Mesendoderm (in vitro differentiated cells): ENCODE results near the gene ASB4.

Experiments used
- DNase-seq: peaks from one replicate; pipeline ENCODE4 v3.0.0; 2013
- H2AK5ac ChIP-seq: 2 replicates; pipeline ENCODE4 v1.6.1; 2013; ENCODE audit warnings: low read length, inconsistent platforms
- H2BK120ac ChIP-seq: 2 replicates; pipeline ENCODE4 v1.6.1; 2013; ENCODE audit warnings: low read depth, mild to moderate bottlenecking, low read length, moderate library complexity, mixed read lengths
- H2BK15ac ChIP-seq: replicated peaks from 2 replicates; pipeline ENCODE4 v1.6.1; 2013; ENCODE audit warnings: low read depth, mild to moderate bottlenecking, moderate library complexity
- H2BK5ac ChIP-seq: 2 replicates; pipeline ENCODE4 v1.6.1; 2013; ENCODE audit warnings: low read length, inconsistent platforms
- H3K18ac ChIP-seq: 2 replicates; pipeline ENCODE4 v1.6.1; 2013; ENCODE audit warnings: mild to moderate bottlenecking, low read length, mixed read lengths
- H3K23ac ChIP-seq: one replicate; pipeline ENCODE4 v1.6.1; 2013; ENCODE audit warnings: low read length
- H3K27ac ChIP-seq: 2 replicates; pipeline ENCODE4 v1.5.1; 2013; ENCODE audit warnings: low read depth, mild to moderate bottlenecking, inconsistent platforms, low read length, moderate library complexity
- H3K27me3 ChIP-seq: 2 replicates; pipeline ENCODE4 v1.6.1; 2013; ENCODE audit warnings: low read length, control low read depth, mild to moderate bottlenecking, inconsistent platforms; ENCODE audit not compliant: insufficient read depth, poor library complexity
- H3K36me3 ChIP-seq: 2 replicates; pipeline ENCODE4 v1.6.1; 2013; ENCODE audit warnings: low read length, inconsistent platforms; ENCODE audit not compliant: control insufficient read depth, insufficient read depth
- H3K4ac ChIP-seq: one replicate; pipeline ENCODE4 v1.6.1; 2013; ENCODE audit warnings: low read depth, mild to moderate bottlenecking, low read length, moderate library complexity
- H3K4me1 ChIP-seq: 2 replicates; pipeline ENCODE4 v1.6.1; 2013; ENCODE audit warnings: low read depth, low read length, inconsistent platforms; ENCODE audit not compliant: control insufficient read depth
- H3K4me2 ChIP-seq: 2 replicates; pipeline ENCODE4 v1.6.1; 2013; ENCODE audit warnings: low read length
- H3K4me3 ChIP-seq: 2 replicates; pipeline ENCODE4 v1.5.1; 2013; ENCODE audit warnings: mild to moderate bottlenecking, low read length
- H3K56ac ChIP-seq: one replicate; pipeline ENCODE4 v1.6.1; 2013; ENCODE audit warnings: low read length
- H3K79me1 ChIP-seq: 2 replicates; pipeline ENCODE4 v1.6.1; 2013; ENCODE audit warnings: low read length, inconsistent platforms
- H3K79me2 ChIP-seq: 2 replicates; pipeline ENCODE4 v1.6.1; 2013; ENCODE audit warnings: mild to moderate bottlenecking, low read length; ENCODE audit not compliant: control insufficient read depth, insufficient read depth
- H3K9ac ChIP-seq: 2 replicates; pipeline ENCODE4 v1.6.1; 2013; ENCODE audit warnings: low read length, inconsistent platforms
- H4K5ac ChIP-seq: one replicate; pipeline ENCODE4 v1.6.1; 2013; ENCODE audit warnings: low read length
- H4K8ac ChIP-seq: one replicate; pipeline ENCODE4 v1.6.1; 2013; ENCODE audit warnings: low read depth, mild to moderate bottlenecking, control low read depth, low read length, moderate library complexity
- WGBS: extraction: QIAGEN DNeasy Blood & Tissue Kit; methylation state at CpG from one replicate; pipeline ENCODE4 v1.1.7; 2013; ENCODE audit warnings: low lambda C conversion rate, missing lambda C conversion rate; ENCODE audit not compliant: insufficient coverage; ENCODE audit errors: extremely low coverage; 5-methylcytosine and 5-hydroxymethylcytosine counted together

The ASB4 gene

DNA sequence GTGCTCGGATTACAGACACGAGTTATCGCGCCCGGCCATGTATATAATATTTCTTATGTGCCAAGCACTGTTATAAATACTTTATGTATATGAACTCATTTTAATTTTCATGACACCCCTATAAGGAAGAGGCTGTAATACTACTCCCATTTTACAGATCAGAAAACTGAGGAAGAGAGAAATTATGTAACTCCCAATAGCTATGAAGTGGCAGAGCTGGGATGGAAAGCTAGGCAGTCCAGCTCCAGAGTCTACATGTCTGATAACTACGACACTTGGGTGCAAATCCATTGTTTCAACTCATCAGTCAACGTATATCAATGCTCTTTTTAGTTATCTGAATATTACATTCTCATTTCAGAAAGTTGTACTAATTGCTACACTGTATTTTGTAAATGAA lies 93.6 kb downstream of the ASB4 start:
- no peak overlapping the region for H4K8ac ChIP-seq
- H3K36me3 ChIP-seq = no peaks in the 10 kb centered on the region
- no peaks in the 10 kb centered on the region for H3K4me1 ChIP-seq
- no peak overlapping the region for H4K5ac ChIP-seq
- H3K56ac ChIP-seq = no peak overlapping the region
- no peak for DNase-seq
- H3K18ac ChIP-seq = no peak overlapping the region
- H2BK5ac ChIP-seq = no peak overlapping the region
- H3K27ac ChIP-seq = no peak overlapping the region
- no peak overlapping the region for H2AK5ac ChIP-seq
- H3K23ac ChIP-seq = no peak overlapping the region
- no peaks in the 10 kb centered on the region for H3K27me3 ChIP-seq
- no peak overlapping the region for H3K4me3 ChIP-seq
- H2BK120ac ChIP-seq = no peak overlapping the region
- no CpG with 5 or more reads among the region's 7 CpGs for WGBS
- no peak overlapping the region for H2BK15ac ChIP-seq
- H3K79me1 ChIP-seq = no peaks in the 10 kb centered on the region
- no peaks in the 10 kb centered on the region for H3K79me2 ChIP-seq
- no peak overlapping the region for H3K4ac ChIP-seq
- H3K9ac ChIP-seq = no peak overlapping the region
- H3K4me2 ChIP-seq = no peak overlapping the region

DNA sequence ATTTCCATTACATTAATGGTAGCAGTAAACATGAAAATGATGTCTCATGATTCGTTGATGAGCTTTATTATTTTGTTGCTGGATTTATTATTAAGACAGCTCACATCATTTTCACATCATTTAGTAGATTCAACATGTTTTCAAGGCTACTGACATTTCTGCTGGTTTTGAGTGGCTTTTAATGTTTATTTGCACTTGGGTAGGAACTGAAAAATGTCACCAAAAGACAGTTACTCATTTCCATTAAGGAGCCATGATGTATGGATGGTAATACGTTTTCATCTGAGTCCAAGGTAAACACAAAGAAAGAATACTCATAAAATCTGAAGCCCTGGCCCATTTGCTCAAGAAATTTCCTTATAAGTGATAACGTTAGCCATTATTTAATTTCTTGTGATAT lies 95.7 kb downstream of the ASB4 start:
- Histone ChIP-seq H3K4me3 (no peak overlapping the region), H3K18ac (no peak overlapping the region), H4K5ac (no peak overlapping the region), H3K4me2 (no peak overlapping the region), H3K4me1 (no peaks in the 10 kb centered on the region), H2BK15ac (no peak overlapping the region), H3K4ac (no peak overlapping the region), H3K23ac (no peak overlapping the region), H3K27ac (no peak overlapping the region), H3K79me2 (no peaks in the 10 kb centered on the region), H2AK5ac (no peak overlapping the region), H3K79me1 (no peaks in the 10 kb centered on the region), H2BK120ac (no peak overlapping the region), H3K27me3 (no peaks in the 10 kb centered on the region), H4K8ac (no peak overlapping the region), H3K56ac (no peak overlapping the region), H3K9ac (no peak overlapping the region), H2BK5ac (no peak overlapping the region), H3K36me3 (no peaks in the 10 kb centered on the region)
- DNase-seq = no peak
- no CpG with 5 or more reads among the region's 3 CpGs for WGBS

DNA sequence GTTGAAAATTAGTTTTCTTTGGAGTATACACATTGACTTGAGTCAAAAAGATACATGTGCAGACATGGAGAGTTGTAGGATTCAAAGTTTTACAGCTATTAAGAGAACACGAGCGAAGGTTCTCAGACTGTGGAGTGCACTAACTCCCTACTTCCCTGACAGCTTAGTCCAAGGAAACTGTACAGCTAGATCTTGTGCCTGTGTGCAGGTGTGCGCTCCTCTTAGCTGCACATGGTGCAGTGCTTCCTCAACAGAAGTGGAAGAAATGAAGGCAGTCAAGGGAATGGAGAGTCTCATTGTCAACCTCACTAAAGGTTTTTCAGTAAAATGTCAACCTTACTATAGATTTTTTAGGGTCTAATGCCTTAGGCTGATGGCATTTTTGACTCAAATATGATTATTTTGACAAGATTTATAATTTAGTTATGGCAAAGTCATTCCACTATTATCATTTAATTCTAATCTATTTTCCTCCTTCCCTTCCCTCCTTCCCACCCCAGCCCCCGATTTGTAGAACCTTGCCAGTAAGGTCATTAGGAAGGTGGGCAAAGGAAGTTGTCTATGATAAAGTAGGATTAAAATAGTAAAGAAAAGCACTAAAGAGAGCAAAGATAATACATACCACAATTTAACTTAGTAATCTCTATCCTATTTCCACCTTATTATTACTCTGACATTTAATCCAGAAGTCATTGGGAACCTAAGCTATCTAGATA lies 97.0 kb downstream of the ASB4 start:
- Histone ChIP-seq H3K4ac (no peak overlapping the region), H2BK120ac (no peak overlapping the region), H2AK5ac (no peak overlapping the region), H4K5ac (no peak overlapping the region), H3K4me1 (no peaks in the 10 kb centered on the region), H3K56ac (no peak overlapping the region), H3K18ac (no peak overlapping the region), H4K8ac (no peak overlapping the region), H3K9ac (no peak overlapping the region), H3K79me2 (no peaks in the 10 kb centered on the region), H3K36me3 (no peaks in the 10 kb centered on the region), H3K4me3 (no peak overlapping the region), H2BK5ac (no peak overlapping the region), H2BK15ac (no peak overlapping the region), H3K79me1 (no peaks in the 10 kb centered on the region), H3K27me3 (no peaks in the 10 kb centered on the region), H3K23ac (no peak overlapping the region), H3K4me2 (no peak overlapping the region), H3K27ac (no peak overlapping the region)
- no peak for DNase-seq
- no CpG with 5 or more reads among the region's 4 CpGs for WGBS

GRCh38 chr7:95583834-95584621 lies 98.3 kb downstream of the ASB4 start:
- no peak overlapping the region for H3K4ac ChIP-seq
- H3K4me1 ChIP-seq = no peaks in the 10 kb centered on the region
- H2AK5ac ChIP-seq = no peak overlapping the region
- no peak overlapping the region for H3K9ac ChIP-seq
- H3K4me2 ChIP-seq = no peak overlapping the region
- no peak overlapping the region for H4K5ac ChIP-seq
- H3K27ac ChIP-seq = no peak overlapping the region
- no peak overlapping the region for H2BK120ac ChIP-seq
- H3K56ac ChIP-seq = no peak overlapping the region
- no peaks in the 10 kb centered on the region for H3K27me3 ChIP-seq
- H3K4me3 ChIP-seq = no peak overlapping the region
- no peak overlapping the region for H2BK5ac ChIP-seq
- no peak overlapping the region for H2BK15ac ChIP-seq
- no peak overlapping the region for H3K18ac ChIP-seq
- no peaks in the 10 kb centered on the region for H3K79me1 ChIP-seq
- no CpG with 5 or more reads among the region's 3 CpGs for WGBS
- DNase-seq = no peak
- H3K23ac ChIP-seq = no peak overlapping the region
- no peaks in the 10 kb centered on the region for H3K79me2 ChIP-seq
- H4K8ac ChIP-seq = no peak overlapping the region
- H3K36me3 ChIP-seq = no peaks in the 10 kb centered on the region

DNA sequence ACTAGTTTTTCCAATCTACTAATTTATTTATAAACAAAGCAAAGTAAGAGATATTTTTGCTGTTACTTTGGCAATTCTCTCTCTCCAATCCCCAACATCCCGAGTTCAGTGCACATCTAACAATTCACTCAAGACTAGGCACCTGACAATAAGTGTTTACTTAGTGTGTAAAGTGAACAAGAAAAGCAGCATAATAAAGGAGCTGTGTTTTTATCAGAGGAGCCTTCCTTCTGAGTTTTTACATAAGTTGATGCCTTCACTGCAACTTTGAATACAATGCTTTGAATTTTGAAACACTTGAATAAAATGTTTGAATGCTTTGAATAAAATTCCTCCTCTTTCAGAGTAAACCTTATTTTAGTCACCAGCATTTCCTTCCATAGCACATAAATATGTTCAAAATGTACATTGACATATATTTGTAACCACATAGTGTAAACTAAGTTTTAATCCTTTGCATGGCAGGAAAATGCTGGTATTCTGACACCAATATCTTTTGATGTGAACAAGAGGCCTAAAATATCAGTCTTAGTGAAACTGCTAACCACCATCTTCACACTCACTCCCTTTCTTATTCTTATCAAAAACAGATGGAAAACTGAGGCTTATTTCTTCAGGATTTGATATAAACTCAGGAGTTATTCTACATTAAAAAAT lies 99.2 kb downstream of the ASB4 start:
- Histone ChIP-seq H3K23ac (no peak overlapping the region), H2BK5ac (no peak overlapping the region), H3K79me2 (no peaks in the 10 kb centered on the region), H3K27me3 (no peaks in the 10 kb centered on the region), H2BK15ac (no peak overlapping the region), H3K18ac (peak overlapping the region; percentile 68), H3K9ac (no peak overlapping the region), H3K4ac (no peak overlapping the region), H3K4me1 (no peaks in the 10 kb centered on the region), H3K4me3 (no peak overlapping the region), H4K5ac (no peak overlapping the region), H2BK120ac (no peak overlapping the region), H3K36me3 (no peaks in the 10 kb centered on the region), H3K27ac (no peak overlapping the region), H3K79me1 (no peaks in the 10 kb centered on the region), H2AK5ac (no peak overlapping the region), H3K56ac (no peak overlapping the region), H3K4me2 (no peak overlapping the region), H4K8ac (no peak overlapping the region)
- no CpG with 5 or more reads among the region's 1 CpG for WGBS
- DNase-seq = no peak
